Stimulated activated effector memory CD8-positive, alpha-beta T cell treated with anti-CD3 and anti-CD28 coated beads, Interleukin-12 subunit alpha, Interleukin-12 subunit beta, amount 100 ng/mL, for 72 hours (primary cell): Measurements from ENCODE around the gene RALGAPA1.
"Not testable (repeated sequence)": the region's sequence is repeated elsewhere in the genome, so short reads cannot be mapped to it uniquely, and the experiment has no call there.

Experiments
- ATAC-seq: fragments of 150-1000 bp; cut with Tn5 transposase; 2 replicates; pipeline ENCODE4 v1.10.0; 2021
- DNase-seq, 2 donors: peaks; one replicate each; pipeline ENCODE4 v3.0.0; 2021 to 2022; ENCODE audit warnings: low spot score in 2 of 2
- H3K27ac Mint-ChIP-seq: one replicate; pipeline ENCODE4 v1.8.0; 2022; ENCODE audit warnings: mild to moderate bottlenecking, mixed read lengths
- H3K36me3 Mint-ChIP-seq: one replicate; pipeline ENCODE4 v1.8.0; 2022; ENCODE audit warnings: mild to moderate bottlenecking, mixed read lengths
- H3K4me1 Mint-ChIP-seq: one replicate; pipeline ENCODE4 v1.8.0; 2022; ENCODE audit warnings: mixed read lengths
- H3K4me3 Mint-ChIP-seq: one replicate; pipeline ENCODE4 v1.8.0; 2022; ENCODE audit warnings: mild to moderate bottlenecking, mixed read lengths
- H3K9me3 Mint-ChIP-seq: one replicate; pipeline ENCODE4 v1.8.0; 2022; ENCODE audit warnings: mixed read lengths

RALGAPA1 gene

GRCh38 chr14:35594616-35595015 is 214.5 kb downstream of the RALGAPA1 start:
- Mint-ChIP-seq H3K4me1 (no peaks in the 10 kb centered on the region), H3K9me3 (no peaks in the 10 kb centered on the region), H3K4me3 (no peak overlapping the region), H3K36me3 (peaks cover 24% of the 10 kb centered on the region), H3K27ac (no peak overlapping the region)
- DNase-seq, result no peak
- ATAC-seq, result no peak

- H3K27ac Mint-ChIP-seq, H3K4me3 Mint-ChIP-seq, H3K36me3 Mint-ChIP-seq, H3K9me3 Mint-ChIP-seq, DNase-seq, H3K4me1 Mint-ChIP-seq, ATAC-seq: not testable (repeated sequence)
Observed at GRCh38 chr14:35587373-35587772, 221.7 kb downstream of the RALGAPA1 start.

GRCh38 chr14:35578639-35579038 is 230.5 kb downstream of the RALGAPA1 start:
- Mint-ChIP-seq H3K36me3 (no peaks in the 10 kb centered on the region), H3K4me3 (no peak overlapping the region), H3K27ac (no peak overlapping the region), H3K9me3 (no peaks in the 10 kb centered on the region), H3K4me1 (no peaks in the 10 kb centered on the region)
- no peak for ATAC-seq
- DNase-seq, result no peak

- no peak for ATAC-seq
- Mint-ChIP-seq H3K27ac (no peak overlapping the region), H3K4me3 (no peak overlapping the region), H3K9me3 (no peaks in the 10 kb centered on the region), H3K4me1 (no peaks in the 10 kb centered on the region), H3K36me3 (no peaks in the 10 kb centered on the region)
- no peak for DNase-seq
Observed at GRCh38 chr14:35578135-35578534, 231.0 kb downstream of the RALGAPA1 start.

GRCh38 chr14:35576856-35577255 is 232.2 kb downstream of the RALGAPA1 start:
- Mint-ChIP-seq H3K27ac (no peak overlapping the region), H3K4me3 (no peak overlapping the region), H3K4me1 (no peaks in the 10 kb centered on the region), H3K36me3 (no peaks in the 10 kb centered on the region), H3K9me3 (no peaks in the 10 kb centered on the region)
- no peak for ATAC-seq
- DNase-seq, result no peak

GRCh38 chr14:35576260-35576659 is 232.8 kb downstream of the RALGAPA1 start:
- no peak for ATAC-seq
- H3K9me3 Mint-ChIP-seq, result no peaks in the 10 kb centered on the region
- H3K27ac Mint-ChIP-seq, result no peak overlapping the region

GRCh38 chr14:35573911-35574310 is 235.2 kb downstream of the RALGAPA1 start:
- Mint-ChIP-seq H3K36me3 (no peaks in the 10 kb centered on the region), H3K27ac (no peak overlapping the region), H3K4me1 (no peaks in the 10 kb centered on the region), H3K9me3 (no peaks in the 10 kb centered on the region), H3K4me3 (no peak overlapping the region)
- ATAC-seq, result no peak
- DNase-seq, result no peak

More at GRCh38 chr14:35576260-35576659, 232.8 kb downstream of the RALGAPA1 start:
- Mint-ChIP-seq H3K4me1 (no peaks in the 10 kb centered on the region), H3K4me3 (no peak overlapping the region), H3K36me3 (no peaks in the 10 kb centered on the region)
- DNase-seq, result no peak

GRCh38 chr14:35571598-35571997 is 237.5 kb downstream of the RALGAPA1 start:
- DNase-seq, result no peak
- Mint-ChIP-seq H3K9me3 (no peaks in the 10 kb centered on the region), H3K4me1 (no peaks in the 10 kb centered on the region), H3K4me3 (no peak overlapping the region), H3K36me3 (no peaks in the 10 kb centered on the region), H3K27ac (no peak overlapping the region)
- ATAC-seq, result no peak

- Mint-ChIP-seq H3K36me3 (no peaks in the 10 kb centered on the region), H3K27ac (no peak overlapping the region), H3K4me3 (no peak overlapping the region)
Observed at GRCh38 chr14:35565871-35566464, 243.1 kb downstream of the RALGAPA1 start.

GRCh38 chr14:35558680-35559079 is 250.4 kb downstream of the RALGAPA1 start:
- Mint-ChIP-seq H3K9me3 (no peaks in the 10 kb centered on the region), H3K36me3 (no peaks in the 10 kb centered on the region), H3K4me3 (no peak overlapping the region), H3K4me1 (no peaks in the 10 kb centered on the region), H3K27ac (no peak overlapping the region)
- ATAC-seq, result no peak
- no peak for DNase-seq

More at GRCh38 chr14:35565871-35566464, 243.1 kb downstream of the RALGAPA1 start:
- Mint-ChIP-seq H3K9me3 (no peaks in the 10 kb centered on the region), H3K4me1 (no peaks in the 10 kb centered on the region)
- ATAC-seq (no peak), DNase-seq (no peak)

GRCh38 chr14:35557221-35557747 is 251.8 kb downstream of the RALGAPA1 start:
- Mint-ChIP-seq H3K27ac (no peak overlapping the region), H3K9me3 (no peaks in the 10 kb centered on the region), H3K4me3 (no peak overlapping the region), H3K4me1 (no peaks in the 10 kb centered on the region), H3K36me3 (no peaks in the 10 kb centered on the region)
- no peak for DNase-seq
- ATAC-seq, result no peak

- Mint-ChIP-seq H3K36me3 (no peaks in the 10 kb centered on the region), H3K27ac (no peak overlapping the region), H3K4me3 (no peak overlapping the region), H3K4me1 (no peaks in the 10 kb centered on the region), H3K9me3 (no peaks in the 10 kb centered on the region)
- DNase-seq (no peak), ATAC-seq (no peak)
Observed at GRCh38 chr14:35556548-35556947, 252.5 kb downstream of the RALGAPA1 start.

- H3K4me3 Mint-ChIP-seq, result no peak overlapping the region
- ATAC-seq (no peak), DNase-seq (no peak)
- H3K4me1 Mint-ChIP-seq, result no peaks in the 10 kb centered on the region
- H3K9me3 Mint-ChIP-seq, result no peaks in the 10 kb centered on the region
- no peak overlapping the region for H3K27ac Mint-ChIP-seq
- no peaks in the 10 kb centered on the region for H3K36me3 Mint-ChIP-seq
Observed at GRCh38 chr14:35553808-35554207, 255.3 kb downstream of the RALGAPA1 start.

GRCh38 chr14:35551081-35551480 is 258.0 kb downstream of the RALGAPA1 start:
- H3K4me1 Mint-ChIP-seq, result no peaks in the 10 kb centered on the region
- ATAC-seq, result no peak
- peaks cover 5% of the 10 kb centered on the region for H3K36me3 Mint-ChIP-seq
- no peak for DNase-seq
- no peaks in the 10 kb centered on the region for H3K9me3 Mint-ChIP-seq
- H3K27ac Mint-ChIP-seq, result no peak overlapping the region
- no peak overlapping the region for H3K4me3 Mint-ChIP-seq

GRCh38 chr14:35549551-35549950 is 259.5 kb downstream of the RALGAPA1 start:
- Mint-ChIP-seq H3K27ac (no peak overlapping the region), H3K9me3 (no peaks in the 10 kb centered on the region), H3K4me1 (no peaks in the 10 kb centered on the region), H3K36me3 (peaks cover 5% of the 10 kb centered on the region), H3K4me3 (no peak overlapping the region)
- DNase-seq (no peak), ATAC-seq (no peak)

- Mint-ChIP-seq H3K4me3 (no peak overlapping the region), H3K4me1 (no peaks in the 10 kb centered on the region), H3K9me3 (no peaks in the 10 kb centered on the region), H3K27ac (no peak overlapping the region), H3K36me3 (peaks cover 5% of the 10 kb centered on the region)
- DNase-seq (no peak), ATAC-seq (no peak)
Observed at GRCh38 chr14:35543006-35543405, 266.1 kb downstream of the RALGAPA1 start.
